Measurements from ENCODE around the gene CDHR2.
"Not testable (repeated sequence)": the region's sequence is repeated elsewhere in the genome, so short reads cannot be mapped to it uniquely, and the experiment has no call there.

CDHR2 gene

GRCh38 chr5:176575066-176575465, 25.9 kb downstream of the CDHR2 start:
- no peak for DNase-seq

DNA sequence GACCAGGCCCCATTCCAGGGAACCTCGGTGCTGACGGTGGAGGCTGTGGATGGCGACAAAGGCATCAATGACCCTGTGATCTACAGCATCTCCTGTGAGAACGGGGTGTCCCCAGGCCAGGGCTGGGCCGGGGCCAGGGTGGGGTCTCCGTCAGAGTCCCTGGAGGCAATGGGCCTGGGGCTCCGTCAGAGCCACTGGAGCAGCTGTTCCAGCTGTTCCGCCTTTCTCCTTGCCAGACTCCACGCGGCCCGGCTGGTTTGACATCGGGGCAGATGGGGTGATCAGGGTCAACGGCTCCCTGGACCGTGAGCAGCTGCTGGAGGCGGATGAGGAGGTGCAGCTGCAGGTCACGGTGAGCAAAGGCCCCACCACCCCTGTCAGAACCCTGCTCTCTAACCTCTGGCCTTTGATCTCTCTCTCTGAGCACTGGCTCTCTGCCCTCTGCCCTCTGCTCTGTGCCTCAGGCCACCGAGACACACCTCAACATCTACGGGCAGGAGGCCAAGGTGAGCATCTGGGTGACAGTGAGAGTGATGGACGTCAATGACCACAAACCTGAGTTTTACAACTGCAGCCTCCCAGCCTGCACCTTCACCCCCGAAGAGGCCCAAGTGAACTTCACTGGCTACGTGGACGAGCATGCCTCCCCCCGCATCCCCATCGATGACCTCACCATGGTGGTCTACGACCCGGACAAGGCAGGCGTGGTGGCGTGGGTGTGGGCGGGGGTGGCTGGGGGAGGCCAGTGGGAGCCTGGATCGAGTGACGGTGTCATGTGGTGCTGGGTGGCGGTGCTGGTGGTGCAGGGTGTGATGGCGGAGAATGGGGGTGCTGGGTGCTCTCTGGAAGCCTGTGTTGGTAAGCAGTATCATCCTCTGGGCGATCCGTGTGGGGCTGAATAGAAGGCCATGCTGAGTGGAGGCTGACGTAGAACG, 26.6 kb downstream of the CDHR2 start:
- DNase-seq = no peak

GRCh38 chr5:176577312-176578176, 28.4 kb downstream of the CDHR2 start:
- no peak for DNase-seq

- DNase-seq = no peak
These were observed 29.3 kb downstream of the CDHR2 start for GRCh38 chr5:176578391-176578808.

DNA sequence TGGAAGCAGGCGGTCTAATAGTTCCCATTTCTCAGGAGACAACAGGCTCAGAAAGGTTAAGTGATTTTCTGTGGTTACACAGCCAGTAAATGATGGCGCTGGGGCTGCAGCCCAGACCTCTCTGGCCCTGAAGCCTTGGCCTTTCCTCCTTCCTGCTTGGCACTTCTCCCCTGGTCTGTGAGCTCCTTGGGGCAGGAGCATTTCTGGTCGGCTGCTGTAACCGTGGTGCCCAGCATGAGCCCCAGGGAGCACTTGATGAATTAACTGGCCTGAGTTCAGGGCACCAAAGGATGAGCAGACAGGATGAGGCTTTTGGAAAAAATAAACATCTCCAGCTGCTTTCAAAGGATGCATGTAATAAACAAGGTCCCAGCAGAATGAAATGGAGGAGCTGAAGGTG, 30.2 kb downstream of the CDHR2 start:
- DNase-seq = no peak

- no peak for DNase-seq
These were observed 32.2 kb downstream of the CDHR2 start for GRCh38 chr5:176581361-176581760.

- DNase-seq = no peak
These were observed 33.9 kb downstream of the CDHR2 start for GRCh38 chr5:176583076-176583475.

DNA sequence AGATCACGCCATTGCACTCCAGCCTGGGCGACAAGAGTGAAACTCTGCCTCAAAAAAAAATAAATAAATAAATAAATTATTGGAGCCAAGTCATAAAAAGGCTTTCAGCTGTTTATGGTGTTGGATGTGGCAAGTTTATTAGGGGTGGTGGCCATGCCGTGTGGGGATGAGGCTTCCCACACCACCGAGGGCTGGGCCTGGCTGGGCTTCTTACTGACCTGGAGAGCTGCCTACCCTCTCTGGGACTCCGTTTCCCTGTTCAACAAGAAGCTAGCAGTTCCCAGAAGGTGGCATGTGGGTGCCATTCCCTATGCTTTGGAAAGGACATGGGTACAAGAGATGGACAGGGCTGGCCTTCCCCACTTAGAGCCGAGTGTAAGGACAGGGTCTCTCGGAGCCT, 38.3 kb downstream of the CDHR2 start:
- DNase-seq = no peak

DNA sequence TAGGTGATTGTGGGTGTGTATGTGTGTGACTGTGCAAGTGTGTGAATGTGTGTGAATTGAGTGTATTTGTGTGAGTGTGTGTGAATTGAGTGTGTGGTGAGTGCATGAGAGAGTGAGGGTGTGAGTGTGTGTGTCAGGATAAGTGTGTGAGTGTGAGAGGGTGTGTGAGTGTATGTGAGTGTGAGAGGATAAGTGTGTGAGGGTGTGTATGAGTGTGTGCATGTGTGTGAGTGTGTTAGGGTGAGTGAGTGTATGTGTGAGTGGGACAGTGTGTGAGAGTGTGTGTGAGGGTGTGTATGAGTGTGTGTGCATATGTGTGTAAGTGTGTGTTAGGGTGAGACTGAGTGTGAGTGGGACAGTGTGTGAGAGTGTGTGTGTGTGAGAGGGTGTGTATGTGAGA, 39.2 kb downstream of the CDHR2 start:
- DNase-seq = no peak

- DNase-seq = no peak
These were observed 40.1 kb downstream of the CDHR2 start for GRCh38 chr5:176589039-176589769.

GRCh38 chr5:176590035-176590717, 41.0 kb downstream of the CDHR2 start:
- no peak for DNase-seq

- not testable (repeated sequence) for DNase-seq
These were observed 42.5 kb downstream of the CDHR2 start for GRCh38 chr5:176591667-176592066.

DNA sequence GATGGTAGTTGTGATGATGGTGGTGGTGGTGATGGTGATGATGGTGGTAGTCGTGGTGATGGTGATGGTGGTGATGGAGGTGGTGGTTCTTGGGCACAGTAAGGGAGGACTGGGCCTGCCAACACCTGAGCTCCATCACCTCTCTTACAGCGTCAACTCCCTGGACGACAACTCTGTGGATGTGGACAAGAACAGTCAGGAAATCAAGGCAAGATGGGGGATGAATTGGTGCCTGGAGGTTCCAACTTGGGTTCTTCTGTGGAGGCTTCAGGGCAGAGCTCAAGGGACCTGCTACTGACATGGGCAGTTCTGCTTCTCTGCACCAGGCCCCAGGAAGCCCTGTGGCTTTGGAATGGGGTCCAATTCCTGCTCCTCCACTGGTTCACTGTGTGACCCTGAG, 43.4 kb downstream of the CDHR2 start:
- no peak for DNase-seq

- no peak for DNase-seq
These were observed 44.2 kb downstream of the CDHR2 start for GRCh38 chr5:176593273-176593869.

GRCh38 chr5:176594554-176594953, 45.4 kb downstream of the CDHR2 start:
- no peak for DNase-seq

DNA sequence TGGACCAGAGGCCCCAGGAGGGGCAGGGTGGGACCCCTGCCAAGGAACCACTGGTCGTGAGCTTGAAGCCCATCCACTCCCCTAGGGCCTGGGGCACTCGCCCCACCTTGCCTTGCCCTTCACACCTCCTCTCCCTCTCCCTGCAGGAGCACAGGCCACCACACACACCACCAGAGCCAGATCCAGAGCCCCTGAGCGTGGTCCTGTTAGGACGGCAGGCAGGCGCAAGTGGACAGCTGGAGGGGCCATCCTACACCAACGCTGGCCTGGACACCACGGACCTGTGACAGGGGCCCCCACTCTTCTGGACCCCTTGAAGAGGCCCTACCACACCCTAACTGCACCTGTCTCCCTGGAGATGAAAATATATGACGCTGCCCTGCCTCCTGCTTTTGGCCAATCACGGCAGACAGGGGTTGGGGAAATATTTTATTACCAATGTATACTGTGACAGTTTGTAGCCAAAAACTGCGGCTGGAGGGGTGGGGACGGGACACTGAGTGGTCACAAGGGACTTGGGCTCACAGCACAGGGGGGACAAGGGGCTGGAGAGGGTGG, 46.3 kb downstream of the CDHR2 start:
- no peak for DNase-seq

DNA sequence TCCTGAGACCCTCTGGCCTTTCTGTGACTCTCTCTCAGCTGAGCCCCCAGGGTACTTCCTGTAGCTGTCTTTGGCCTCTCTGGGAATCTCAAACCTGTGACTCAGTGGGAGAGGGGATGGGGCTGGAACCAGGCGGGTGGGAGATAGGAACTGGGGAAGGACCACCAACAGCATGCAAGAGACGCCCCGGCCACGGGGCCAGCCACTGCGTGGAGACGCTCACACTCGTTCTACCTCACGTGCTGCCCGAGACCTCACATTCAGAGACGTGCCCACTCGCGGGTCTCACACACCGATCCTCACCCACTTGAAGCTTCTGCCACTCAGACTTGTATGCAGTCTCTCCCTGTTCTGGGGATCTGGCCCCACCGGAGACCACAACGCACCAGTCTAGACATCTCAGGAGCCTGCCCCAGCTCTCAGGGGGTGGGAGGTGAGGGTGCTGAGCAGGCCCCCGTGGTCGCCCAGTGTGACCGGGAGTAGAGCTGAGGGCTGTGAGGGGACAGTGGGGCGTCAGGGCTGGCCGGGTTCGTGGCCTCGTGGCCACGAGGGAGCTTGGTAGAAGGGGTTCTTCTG, 47.0 kb downstream of the CDHR2 start:
- DNase-seq = no peak

DNA sequence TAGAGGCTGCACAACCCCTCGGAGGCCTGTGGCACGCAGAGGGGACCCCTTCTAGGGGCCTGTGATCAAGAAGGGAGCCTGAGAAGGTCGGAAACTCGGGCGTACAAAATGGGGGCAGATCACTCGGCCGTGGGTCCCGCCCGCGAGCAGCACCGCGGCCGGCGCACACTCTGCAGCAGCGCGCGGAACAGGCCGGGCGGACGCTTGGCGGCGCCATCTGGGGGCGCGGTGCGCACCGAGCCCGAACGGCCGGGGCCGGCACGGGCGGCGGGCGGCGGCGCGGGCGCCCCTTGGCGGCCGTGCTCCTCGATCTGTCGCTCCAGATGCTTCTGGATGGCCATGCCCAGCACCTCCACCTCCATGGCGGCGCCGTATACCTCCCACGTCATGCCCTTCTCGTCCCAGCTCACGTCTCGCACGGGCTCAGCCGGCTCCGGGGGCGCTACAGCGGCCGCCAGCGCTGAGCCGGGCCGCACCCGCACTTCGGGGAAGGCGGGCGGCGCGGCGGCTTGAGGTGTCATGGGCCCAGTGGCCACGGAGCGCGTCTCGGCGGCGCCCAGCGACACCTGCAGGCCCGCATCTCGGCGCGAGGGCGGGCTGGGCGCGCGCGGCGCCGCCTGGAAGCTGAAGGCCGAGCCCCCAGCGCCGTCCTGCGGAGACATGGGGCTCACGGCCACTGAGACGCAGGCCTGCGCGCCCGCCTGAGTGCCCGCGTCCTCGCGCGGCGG, 47.7 kb downstream of the CDHR2 start:
- DNase-seq = no peak

DNA sequence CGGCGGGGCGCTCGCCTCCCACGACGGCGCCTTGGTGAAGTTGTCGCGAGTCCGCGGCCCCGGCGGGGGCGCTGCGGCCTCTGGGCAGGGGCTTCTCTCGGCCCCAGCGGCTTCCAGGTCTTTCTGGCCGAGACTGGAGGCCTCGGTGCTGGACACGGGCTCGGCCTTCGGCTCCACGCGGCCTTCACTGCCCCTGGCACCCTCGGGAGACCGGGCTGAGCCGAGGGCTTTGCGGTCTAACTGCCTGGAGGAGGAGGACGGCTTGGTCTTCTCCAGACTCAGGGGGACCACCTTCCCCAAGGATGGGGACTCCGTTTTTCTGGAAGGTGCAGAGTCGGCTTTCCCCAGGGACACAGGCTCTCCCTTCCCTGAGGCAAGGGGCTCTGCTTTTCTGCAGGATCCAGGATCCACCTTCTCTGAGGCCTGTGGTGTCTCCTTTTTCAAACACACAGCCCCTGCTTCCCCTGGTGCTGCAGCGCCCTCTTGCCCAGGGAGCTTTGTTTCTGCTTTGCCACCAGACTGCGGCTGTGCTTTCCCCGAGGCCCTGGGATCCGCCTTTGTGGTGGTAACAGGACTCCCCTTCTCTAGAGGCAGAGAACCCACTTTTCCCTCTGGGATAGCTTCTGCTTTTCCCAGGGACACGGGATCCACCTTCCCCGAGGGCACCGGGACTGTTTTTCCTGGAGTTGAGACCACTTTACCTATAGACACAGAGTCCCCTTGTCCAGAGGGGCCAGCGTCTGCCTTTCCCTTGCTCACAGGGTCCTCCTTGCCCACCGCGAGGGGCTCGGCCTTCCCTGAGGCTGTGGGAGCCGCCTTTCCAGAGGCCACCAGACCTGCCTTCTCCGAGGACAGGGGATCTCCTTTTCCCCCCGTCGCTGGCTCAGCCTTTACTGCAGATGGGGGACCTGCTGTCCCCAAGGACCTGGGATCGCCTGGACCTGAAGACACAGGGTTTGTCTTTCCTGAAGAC, 48.6 kb downstream of the CDHR2 start:
- DNase-seq = no peak

Measured in amniotic stem cell (primary cell).